RWPE2 (cell line): ENCODE data around the gene UBASH3A.

ENCODE experiments used
- ATAC-seq: fragments of 200-7000 bp; cut with Tn5 transposase; 3 replicates; pipeline ENCODE4 v1.9.1; 2021; ENCODE audit warnings: low read depth
- DNase-seq: peaks from one replicate; pipeline ENCODE4 v3.0.0-alpha.2; 2020; ENCODE audit warnings: low spot score
- H3K27ac ChIP-seq: fragments of 450-650 bp; 2 replicates; pipeline ENCODE4 v1.5.1; 2017; ENCODE audit warnings: mild to moderate bottlenecking; ENCODE audit not compliant: poor library complexity, severe bottlenecking
- H3K27me3 ChIP-seq: fragments of 250-450 bp; sonication (Bioruptor Pico); 2 replicates; pipeline ENCODE4 v1.5.1; 2021; ENCODE audit warnings: mild to moderate bottlenecking, moderate library complexity; ENCODE audit not compliant: insufficient read depth, poor library complexity, severe bottlenecking
- H3K36me3 ChIP-seq: fragments of 250-450 bp; sonication (Bioruptor Pico); 2 replicates; pipeline ENCODE4 v1.5.1; 2020; ENCODE audit warnings: low read depth, mild to moderate bottlenecking, moderate library complexity
- H3K4me1 ChIP-seq: fragments of 250-450 bp; sonication (Bioruptor Pico); 2 replicates; pipeline ENCODE4 v1.5.1; 2021; ENCODE audit warnings: mild to moderate bottlenecking, moderate library complexity; ENCODE audit not compliant: insufficient read depth, poor library complexity, severe bottlenecking
- H3K4me3 ChIP-seq: fragments of 250-450 bp; sonication (Bioruptor Pico); 2 replicates; pipeline ENCODE4 v1.5.1; 2021; ENCODE audit warnings: mild to moderate bottlenecking, moderate library complexity; ENCODE audit not compliant: severe bottlenecking
- H3K9me3 ChIP-seq: fragments of 250-450 bp; sonication (Bioruptor Pico); 2 replicates; pipeline ENCODE4 v1.5.1; 2021; ENCODE audit warnings: mild to moderate bottlenecking, moderate library complexity; ENCODE audit not compliant: severe bottlenecking
- CTCF ChIP-seq: fragments of 450-650 bp; IDR thresholded peaks from one replicate; pipeline ENCODE4 v1.5.1; 2017; ENCODE audit warnings: mild to moderate bottlenecking, moderate library complexity; ENCODE audit not compliant: poor library complexity, severe bottlenecking

The UBASH3A gene

DNA sequence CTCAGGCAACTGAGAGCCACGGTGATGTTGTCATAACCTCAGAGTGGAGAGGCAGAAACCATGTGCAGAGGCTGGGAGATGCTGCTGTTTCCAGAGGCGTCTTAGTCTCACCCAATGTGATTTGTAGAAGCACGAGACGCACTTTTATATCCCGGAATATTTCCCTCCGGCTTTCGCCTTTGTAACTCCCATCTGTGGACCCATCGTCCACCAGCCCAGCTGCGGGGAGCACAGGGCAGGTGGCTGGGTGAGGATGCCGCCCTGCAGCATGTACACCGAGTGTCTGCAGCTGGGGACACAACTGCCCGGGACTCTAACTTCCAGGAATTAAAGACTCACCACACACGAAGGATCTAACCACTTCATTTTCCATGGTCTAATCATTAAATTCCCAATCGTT is 43.5 kb downstream of the UBASH3A start:
- Histone ChIP-seq H3K9me3 (no peaks in the 10 kb centered on the region), H3K4me3 (no peak overlapping the region), H3K27ac (no peak overlapping the region), H3K27me3 (no peaks in the 10 kb centered on the region), H3K4me1 (no peaks in the 10 kb centered on the region), H3K36me3 (no peaks in the 10 kb centered on the region)
- ATAC-seq (no peak), DNase-seq (no peak)
- TF ChIP-seq CTCF, result no peak

DNA sequence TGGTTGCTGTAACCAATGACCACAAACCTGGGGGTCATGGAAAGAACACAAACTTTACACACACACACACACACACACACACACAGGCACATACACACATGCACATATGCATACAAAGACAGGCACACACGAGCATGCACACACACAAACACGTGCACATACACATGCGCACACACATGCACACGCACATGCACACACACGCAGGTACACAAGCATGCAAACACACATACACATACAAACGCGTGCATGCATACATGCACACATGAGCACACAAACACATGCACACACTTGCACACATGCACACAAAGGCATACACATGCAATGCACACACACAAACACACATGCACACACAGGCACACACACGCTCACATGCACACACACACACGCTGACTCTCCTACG is 44.0 kb downstream of the UBASH3A start:
- no peak for ATAC-seq
- TF ChIP-seq CTCF, result no peak
- H3K27me3 ChIP-seq, result no peaks in the 10 kb centered on the region
- no peaks in the 10 kb centered on the region for H3K36me3 ChIP-seq
- no peaks in the 10 kb centered on the region for H3K4me1 ChIP-seq
- no peak overlapping the region for H3K4me3 ChIP-seq
- DNase-seq, result no peak
- no peak overlapping the region for H3K27ac ChIP-seq
- no peaks in the 10 kb centered on the region for H3K9me3 ChIP-seq

DNA sequence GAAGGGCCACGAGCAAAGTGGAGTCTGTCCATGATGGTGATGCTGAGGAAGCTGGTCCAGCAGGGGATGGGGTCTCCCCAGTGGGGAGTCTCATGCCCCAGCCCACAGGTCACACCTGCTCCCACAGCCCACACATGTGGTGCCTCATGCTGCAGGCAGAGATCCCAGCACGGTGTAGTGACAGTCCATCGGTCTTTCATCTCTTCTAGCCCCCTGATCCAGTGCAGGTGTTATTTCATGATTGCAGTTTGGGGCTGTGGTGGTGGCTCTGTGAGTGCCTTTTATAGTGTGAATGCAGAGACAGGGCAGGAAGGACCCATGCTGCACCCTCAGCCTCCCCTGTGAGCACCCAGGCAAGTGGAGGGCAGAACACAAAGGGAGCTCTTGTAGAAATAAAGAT is 45.0 kb downstream of the UBASH3A start:
- ATAC-seq, result no peak
- no peak for DNase-seq
- TF ChIP-seq CTCF, result no peak
- Histone ChIP-seq H3K4me3 (no peak overlapping the region), H3K27ac (no peak overlapping the region), H3K27me3 (no peaks in the 10 kb centered on the region), H3K36me3 (no peaks in the 10 kb centered on the region), H3K9me3 (no peaks in the 10 kb centered on the region), H3K4me1 (no peaks in the 10 kb centered on the region)

DNA sequence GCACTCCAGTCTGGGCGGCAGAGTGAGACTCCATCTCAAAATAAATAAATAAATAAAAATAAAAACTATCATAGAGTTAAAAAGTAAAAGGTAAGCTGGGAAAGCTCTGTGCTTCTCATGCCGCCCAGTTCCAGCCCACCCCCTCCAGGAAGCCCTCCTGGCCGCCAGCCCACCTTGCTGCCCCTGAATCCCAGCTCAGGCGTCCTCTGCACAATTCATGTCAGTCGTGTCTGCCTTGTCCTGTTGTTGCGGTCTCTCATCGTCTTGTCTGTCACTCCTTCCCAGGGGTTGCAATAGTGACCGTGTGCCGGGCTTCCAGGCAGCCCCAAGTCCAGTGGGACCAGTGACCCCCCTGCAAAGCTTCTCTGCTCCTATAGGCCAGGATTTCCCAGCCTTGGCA is 48.2 kb downstream of the UBASH3A start:
- TF ChIP-seq CTCF, result no peak
- Histone ChIP-seq H3K27ac (no peak overlapping the region), H3K4me1 (no peaks in the 10 kb centered on the region), H3K27me3 (no peaks in the 10 kb centered on the region), H3K4me3 (no peak overlapping the region), H3K36me3 (no peaks in the 10 kb centered on the region), H3K9me3 (no peaks in the 10 kb centered on the region)
- DNase-seq, result no peak
- ATAC-seq, result no peak

- no peaks in the 10 kb centered on the region for H3K9me3 ChIP-seq
- H3K4me1 ChIP-seq, result no peaks in the 10 kb centered on the region
- no peak for TF ChIP-seq CTCF
- no peaks in the 10 kb centered on the region for H3K36me3 ChIP-seq
- no peaks in the 10 kb centered on the region for H3K27me3 ChIP-seq
- DNase-seq (no peak), ATAC-seq (no peak)
- H3K27ac ChIP-seq, result no peak overlapping the region
- no peak overlapping the region for H3K4me3 ChIP-seq
These were observed 48.9 kb downstream of the UBASH3A start for GRCh38 chr21:42452401-42453223.
